Stomach (tissue), 9 donors: ENCODE results near the gene COL4A2. TPM values are rescaled to one million over a fixed set of nuclear protein-coding genes. Genes with fewer than 3 reads are reported as not detected.

Experiments used
- DNase-seq, 2 donors: peaks; one replicate each; pipeline versions ENCODE4 v3.0.0 to v3.0.0-alpha.2; 2013 to 2019
- H3K27ac ChIP-seq, 5 donors: fragments of 200-600 bp in 4 of 5; sonication (generic) in 4 of 5; one replicate each; pipeline ENCODE4 v1.5.1; 2013 to 2019; ENCODE audit warnings: mild to moderate bottlenecking in 1 of 5, moderate library complexity in 1 of 5
- H3K27me3 ChIP-seq, 3 donors: fragments of 200-600 bp; sonication (generic); one replicate each; pipeline ENCODE4 v1.5.1; 2017 to 2019; ENCODE audit warnings: mixed run types in 1 of 3
- H3K36me3 ChIP-seq, 4 donors: fragments of 200-600 bp; sonication (generic); 1 replicate in 3 of 4; 2 replicates in 1 of 4; pipeline ENCODE4 v1.5.1; 2016 to 2019
- H3K4me1 ChIP-seq, 4 donors: fragments of 200-600 bp; sonication (generic); one replicate each; pipeline ENCODE4 v1.5.1; 2016 to 2019
- H3K4me3 ChIP-seq, 4 donors: fragments of 200-600 bp; sonication (generic) in 3 of 4; one replicate each; pipeline ENCODE4 v1.5.1; 2016 to 2019; ENCODE audit warnings: mild to moderate bottlenecking in 1 of 4
- H3K9me3 ChIP-seq, 4 donors: fragments of 200-600 bp; sonication (generic); one replicate each; pipeline ENCODE4 v1.5.1; 2016 to 2019
- CTCF ChIP-seq, 7 experiments: fragments of 450-650 bp in 4 of 7; fragments of 200-600 bp in 3 of 7; sonication (generic) in 3 of 7; IDR thresholded peaks; one replicate each; pipeline ENCODE4 v1.5.1; 2016 to 2019; ENCODE audit warnings: antibody characterized with exemption in 7 of 7, control low read depth in 2 of 7, mild to moderate bottlenecking in 1 of 7
- EP300 ChIP-seq: sonication (generic); formaldehyde crosslinking; IDR thresholded peaks from one replicate; pipeline ENCODE4 v1.6.1; 2017; ENCODE audit warnings: antibody characterized with exemption
- POLR2A ChIP-seq, 4 donors: fragments of 450-650 bp; IDR thresholded peaks; one replicate each; pipeline ENCODE4 v1.6.1; 2016; ENCODE audit warnings: antibody characterized with exemption in 4 of 4, control low read depth in 2 of 4, mild to moderate bottlenecking in 1 of 4, moderate library complexity in 1 of 4
- POLR2AphosphoS5 ChIP-seq, 3 donors: sonication (generic); formaldehyde crosslinking; IDR thresholded peaks; one replicate each; pipeline ENCODE4 v1.6.1; 2016; ENCODE audit warnings: antibody characterized with exemption in 3 of 3
- WGBS, 5 donors: extraction: QIAGEN DNeasy Blood & Tissue Kit in 3 of 5; methylation state at CpG; one replicate each; pipeline versions ENCODE4 v1.1.5 to v1.1.7; 2013 to 2018; 5-methylcytosine and 5-hydroxymethylcytosine counted together
- intact Hi-C: fragments of 100-400 bp; cut with DNase I; formaldehyde crosslinking; loops from one replicate; pipeline ENCODE4 v1.15.1; 2023; ENCODE audit warnings: low total_unique reads
- polyA plus RNA-seq, 3 donors: library from polyadenylated mRNA; stranded (reverse); fragments of 200-250 nt; gene quantifications; one replicate each; pipeline ENCODE4 v1.2.3, GENCODE V29; 2013
- total RNA-seq, 5 donors: library from RNA; depleted of rRNA; stranded (reverse); fragments of >200 nt; gene quantifications; one replicate each; pipeline versions ENCODE4 v1.1.0 to v1.2.3, GENCODE V29; 2014 to 2016
- donor health status: healthy with polysubstance abuse.
- donor health status: Bipolar disorder and iron deficiency.
- donor health status: healthy.

Gene COL4A2
- total and polyA plus RNA-seq, 8 donors: 24.0 to 531 (median 214) TPM

DNA sequence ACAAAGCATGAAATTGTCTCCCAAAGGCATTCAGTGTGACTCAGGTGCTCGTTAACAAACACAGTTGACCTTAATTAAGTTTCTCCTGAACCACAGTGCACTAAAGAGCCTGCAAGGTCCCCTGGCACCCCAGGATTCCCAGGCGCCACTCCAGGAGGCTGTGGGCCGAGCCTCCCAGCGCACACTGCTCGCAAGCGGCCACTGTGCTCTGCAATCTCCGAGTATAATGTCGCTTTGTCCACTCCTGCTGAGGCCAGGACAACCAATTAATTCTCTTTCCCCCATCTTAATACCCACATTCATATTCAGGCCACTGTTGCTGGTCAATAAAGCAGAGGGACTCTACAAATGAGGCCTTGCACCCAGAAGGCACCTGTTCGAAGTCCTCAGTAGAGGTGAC, 245.7 kb downstream of the COL4A2 start:
- no peaks in the 10 kb centered on the region for H3K9me3 ChIP-seq
- H3K36me3 ChIP-seq: peaks cover 0 to 16% (median 5%) of the 10 kb centered on the region in 4 donors
- H3K4me3 ChIP-seq: no peak overlapping the region
- intact Hi-C loops: no loop called here
- WGBS, 5 donors: 92 to 94% (median 93%) methylated on average over 9 of the region's 9 CpGs
- TF ChIP-seq CTCF (IDR thresholded peaks at IDR 0.05) (no peak), POLR2A (IDR thresholded peaks at IDR 0.05) (no peak), POLR2AphosphoS5 (IDR thresholded peaks at IDR 0.05) (no peak), EP300 (no peak)
- peaks cover 37 to 92% (median 74%) of the 10 kb centered on the region in 4 donors for H3K4me1 ChIP-seq
- H3K27me3 ChIP-seq: no peaks in the 10 kb centered on the region
- DNase-seq: no peak
- no peak overlapping the region for H3K27ac ChIP-seq

GRCh38 chr13:110553417-110553816, 246.3 kb downstream of the COL4A2 start:
- H3K27ac ChIP-seq: peak overlapping the region in 1 of 5 donors; percentile 6
- peaks cover 0 to 18% (median 5%) of the 10 kb centered on the region in 4 donors for H3K36me3 ChIP-seq
- no peaks in the 10 kb centered on the region for H3K27me3 ChIP-seq
- no peak for DNase-seq
- WGBS, 5 donors: 71 to 75% (median 72%) methylated on average over 4 of the region's 4 CpGs
- TF ChIP-seq POLR2A (IDR thresholded peaks at IDR 0.05): no peak
- no peak for TF ChIP-seq EP300
- no peak for TF ChIP-seq CTCF (IDR thresholded peaks at IDR 0.05)
- TF ChIP-seq POLR2AphosphoS5 (IDR thresholded peaks at IDR 0.05): no peak
- no peak overlapping the region for H3K4me3 ChIP-seq
- H3K4me1 ChIP-seq: peaks cover 37 to 92% (median 75%) of the 10 kb centered on the region in 4 donors
- intact Hi-C loops: no loop called here
- H3K9me3 ChIP-seq: no peaks in the 10 kb centered on the region

DNA sequence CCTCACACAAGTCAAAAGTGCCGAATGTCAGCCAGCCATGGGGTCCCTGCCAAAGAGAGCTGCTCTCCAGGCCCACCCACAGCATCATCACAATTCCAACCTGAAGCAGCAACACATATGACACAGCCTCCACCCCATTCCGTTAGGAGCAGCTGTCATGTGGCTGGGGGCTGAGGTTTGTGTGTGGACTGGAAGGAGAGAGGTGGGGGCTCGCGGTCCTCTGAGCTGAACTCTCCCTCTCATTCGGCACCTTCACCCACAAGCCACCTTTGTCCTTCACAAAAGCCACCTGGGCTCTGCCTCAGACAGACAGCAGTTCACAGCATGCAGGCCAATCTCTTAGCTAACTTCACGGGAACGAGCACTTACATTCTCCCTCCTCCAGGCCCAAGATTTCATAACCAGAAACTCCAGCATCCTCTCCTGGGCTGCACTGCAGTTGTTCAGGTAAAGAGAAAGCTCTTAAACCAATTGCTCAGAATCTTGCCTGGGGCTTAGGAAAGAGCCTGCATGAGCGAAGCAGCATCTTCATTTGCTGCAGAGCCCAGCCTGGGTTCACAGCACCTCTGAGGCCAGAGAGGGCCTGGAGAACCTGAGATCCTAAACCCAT, 247.2 kb downstream of the COL4A2 start:
- no peak for DNase-seq
- Histone ChIP-seq H3K27ac (peak overlapping the region in 4 of 5 donors; percentile 32 to 98 (median 87)), H3K4me3 (no peak overlapping the region), H3K36me3 (peaks cover 0 to 18% (median 5%) of the 10 kb centered on the region in 4 donors), H3K9me3 (no peaks in the 10 kb centered on the region), H3K27me3 (no peaks in the 10 kb centered on the region), H3K4me1 (peaks cover 37 to 92% (median 76%) of the 10 kb centered on the region in 4 donors)
- intact Hi-C loops: no loop called here
- 73 to 81% (median 78%) methylated on average over 6 to 8 of the region's 8 CpGs for WGBS, 5 donors
- TF ChIP-seq POLR2A (IDR thresholded peaks at IDR 0.05) (no peak), POLR2AphosphoS5 (IDR thresholded peaks at IDR 0.05) (no peak), EP300 (no peak), CTCF (IDR thresholded peaks at IDR 0.05) (no peak)

DNA sequence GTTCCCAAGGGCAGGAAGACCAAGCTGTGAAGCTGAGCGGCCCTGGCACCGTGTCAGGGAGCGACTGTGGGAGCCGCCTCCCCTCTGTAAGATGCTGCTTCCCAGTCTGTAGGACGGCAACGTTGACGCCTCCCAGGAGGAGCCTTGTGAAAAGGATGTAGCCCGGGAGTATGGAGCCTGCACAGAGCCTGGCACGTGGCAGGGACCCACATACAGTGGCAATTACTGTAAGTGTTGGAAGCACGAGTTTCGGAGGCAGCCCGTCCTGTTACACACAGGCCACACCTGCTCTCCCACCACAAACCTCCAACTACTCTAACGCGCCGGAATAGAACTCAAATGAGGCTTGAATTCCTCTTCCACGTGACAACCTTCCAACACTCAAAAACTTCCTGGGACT, 247.9 kb downstream of the COL4A2 start:
- Histone ChIP-seq H3K4me1 (peaks cover 31 to 94% (median 78%) of the 10 kb centered on the region in 4 donors), H3K36me3 (peaks cover 0 to 18% (median 5%) of the 10 kb centered on the region in 4 donors), H3K9me3 (no peaks in the 10 kb centered on the region), H3K4me3 (no peak overlapping the region), H3K27me3 (no peaks in the 10 kb centered on the region), H3K27ac (peak overlapping the region; percentile 37 to 98 (median 81))
- TF ChIP-seq POLR2A (IDR thresholded peaks at IDR 0.05) (no peak), CTCF (IDR thresholded peaks at IDR 0.05) (no peak), POLR2AphosphoS5 (IDR thresholded peaks at IDR 0.05) (no peak), EP300 (no peak)
- DNase-seq: no peak
- 77 to 85% (median 80%) methylated on average over 8 to 15 of the region's 16 CpGs for WGBS, 5 donors
- intact Hi-C loops: no loop called here
